Neural progenitor cell (in vitro differentiated cells): ENCODE measurements around the gene COL23A1. TPM values are rescaled to one million over a fixed set of nuclear protein-coding genes. Genes with fewer than 3 reads are reported as not detected.
"Not testable (repeated sequence)": the region's sequence is repeated elsewhere in the genome, so short reads cannot be mapped to it uniquely, and the experiment has no call there.

Experiments used
- DNase-seq: peaks from one replicate; pipeline ENCODE4 v3.0.0-alpha.2; 2016; ENCODE audit warnings: low spot score
- H2AFZ ChIP-seq: fragments of 200-600 bp; sonication (generic); replicated peaks from 2 replicates; pipeline ENCODE4 v1.6.1; 2016; ENCODE audit warnings: antibody characterized with exemption
- H3F3A ChIP-seq: fragments of 200-600 bp; sonication (generic); 2 replicates; pipeline ENCODE4 v1.6.1; 2016; ENCODE audit warnings: antibody characterized with exemption, low read depth
- H3K27ac ChIP-seq: fragments of 200-600 bp; sonication (generic); 2 replicates; pipeline ENCODE4 v1.5.1; 2016; ENCODE audit warnings: mild to moderate bottlenecking
- H3K27me3 ChIP-seq: fragments of 200-600 bp; sonication (generic); 2 replicates; pipeline ENCODE4 v1.6.1; 2016; ENCODE audit warnings: mild to moderate bottlenecking, moderate library complexity
- H3K36me3 ChIP-seq: fragments of 200-600 bp; sonication (generic); 2 replicates; pipeline ENCODE4 v1.5.1; 2016
- H3K4me1 ChIP-seq: fragments of 200-600 bp; sonication (generic); 2 replicates; pipeline ENCODE4 v1.6.1; 2016; ENCODE audit warnings: mixed run types
- H3K4me2 ChIP-seq: fragments of 200-600 bp; sonication (generic); 2 replicates; pipeline ENCODE4 v1.6.1; 2016
- H3K4me3 ChIP-seq: fragments of 200-600 bp; sonication (generic); 2 replicates; pipeline ENCODE4 v1.5.1; 2016
- H3K79me2 ChIP-seq: fragments of 200-600 bp; sonication (generic); 2 replicates; pipeline ENCODE4 v1.6.1; 2016; ENCODE audit warnings: low read depth
- H3K9ac ChIP-seq: fragments of 200-600 bp; sonication (generic); 2 replicates; pipeline ENCODE4 v1.6.1; 2016
- H3K9me3 ChIP-seq: fragments of 200-600 bp; sonication (generic); 2 replicates; pipeline ENCODE4 v1.5.1; 2016; ENCODE audit warnings: low read depth
- H4K20me1 ChIP-seq: fragments of 200-600 bp; sonication (generic); 2 replicates; pipeline ENCODE4 v1.6.1; 2016; ENCODE audit warnings: low read depth
- H3K27ac Mint-ChIP-seq: 3 replicates; pipeline ENCODE4 v1.8.0; 2021; ENCODE audit warnings: mixed read lengths
- H3K27me3 Mint-ChIP-seq: 2 replicates; pipeline ENCODE4 v1.8.0; 2022; ENCODE audit warnings: low read depth, mild to moderate bottlenecking, inconsistent platforms, moderate library complexity, mixed read lengths; ENCODE audit not compliant: insufficient read depth
- H3K36me3 Mint-ChIP-seq: 3 replicates; pipeline ENCODE4 v1.8.0; 2021; ENCODE audit warnings: mixed read lengths
- H3K4me1 Mint-ChIP-seq: 3 replicates; pipeline ENCODE4 v1.8.0; 2021; ENCODE audit warnings: mixed read lengths
- H3K4me3 Mint-ChIP-seq: 3 replicates; pipeline ENCODE4 v1.8.0; 2021; ENCODE audit warnings: mild to moderate bottlenecking, moderate library complexity, mixed read lengths
- H3K9me3 Mint-ChIP-seq: 3 replicates; pipeline ENCODE4 v1.8.0; 2020; ENCODE audit warnings: mixed read lengths
- CTCF ChIP-seq: fragments of 200-600 bp; sonication (generic); IDR thresholded peaks from 2 replicates; pipeline ENCODE4 v1.5.1; 2017; ENCODE audit warnings: antibody characterized with exemption, mild to moderate bottlenecking
- EZH2 ChIP-seq: fragments of 200-600 bp; sonication (generic); IDR thresholded peaks from 2 replicates; pipeline ENCODE4 v1.6.1; 2017; ENCODE audit warnings: antibody characterized with exemption, mild to moderate bottlenecking, moderate library complexity
- EZH2phosphoT487 ChIP-seq: fragments of 200-600 bp; sonication (generic); IDR thresholded peaks from 2 replicates; pipeline ENCODE4 v1.6.1; 2017; ENCODE audit warnings: antibody characterized with exemption
- total RNA-seq: library from RNA; depleted of rRNA; stranded (reverse); fragments of >200 nt; gene quantifications from 2 replicates; pipeline ENCODE4 v1.2.3, GENCODE V29; 2015; ENCODE audit warnings: low replicate concordance

The COL23A1 gene
- total RNA-seq, 1 donor from 2014 or later = not detected

- Mint-ChIP-seq H3K4me3 (no peak overlapping the region), H3K4me1 (peaks cover 11% of the 10 kb centered on the region), H3K9me3 (no peaks in the 10 kb centered on the region), H3K36me3 (no peaks in the 10 kb centered on the region), H3K27ac (no peak overlapping the region), H3K27me3 (peaks cover 5% of the 10 kb centered on the region)
- Histone ChIP-seq H3F3A (no peaks in the 10 kb centered on the region), H3K9ac (no peak overlapping the region), H3K4me3 (no peak overlapping the region), H4K20me1 (no peaks in the 10 kb centered on the region), H3K4me1 (peaks cover 10% of the 10 kb centered on the region), H3K36me3 (no peaks in the 10 kb centered on the region), H3K9me3 (no peaks in the 10 kb centered on the region), H3K4me2 (no peak overlapping the region), H3K27ac (no peak overlapping the region), H2AFZ (no peak overlapping the region), H3K27me3 (no peaks in the 10 kb centered on the region), H3K79me2 (no peaks in the 10 kb centered on the region)
- TF ChIP-seq EZH2phosphoT487 = no peak
- no peak for TF ChIP-seq EZH2
- no peak for TF ChIP-seq CTCF
- no peak for DNase-seq
Observed at GRCh38 chr5:178256746-178257145, 333.4 kb downstream of the COL23A1 start.

GRCh38 chr5:178253632-178254031 is 336.6 kb downstream of the COL23A1 start:
- peaks cover 15% of the 10 kb centered on the region for H3K4me1 Mint-ChIP-seq
- not testable (repeated sequence) for H3K9me3 Mint-ChIP-seq, H3K36me3 ChIP-seq, H3K9me3 ChIP-seq, H3K36me3 Mint-ChIP-seq, DNase-seq, H3K4me2 ChIP-seq, H3K27ac ChIP-seq, H3K27me3 Mint-ChIP-seq, H3F3A ChIP-seq, H3K4me1 ChIP-seq, H3K4me3 Mint-ChIP-seq, H3K4me3 ChIP-seq, H3K27ac Mint-ChIP-seq, H3K79me2 ChIP-seq, H4K20me1 ChIP-seq, H3K27me3 ChIP-seq, H3K9ac ChIP-seq, H2AFZ ChIP-seq

- DNase-seq = no peak
- Mint-ChIP-seq H3K27ac (no peak overlapping the region), H3K27me3 (no peaks in the 10 kb centered on the region), H3K9me3 (no peaks in the 10 kb centered on the region), H3K36me3 (no peaks in the 10 kb centered on the region), H3K4me1 (peaks cover 15% of the 10 kb centered on the region), H3K4me3 (no peak overlapping the region)
- TF ChIP-seq CTCF = no peak
- no peak for TF ChIP-seq EZH2phosphoT487
- no peak for TF ChIP-seq EZH2
- no peaks in the 10 kb centered on the region for H3K9me3 ChIP-seq
- no peaks in the 10 kb centered on the region for H3F3A ChIP-seq
- H3K4me3 ChIP-seq = no peak overlapping the region
- no peak overlapping the region for H3K4me2 ChIP-seq
- H3K79me2 ChIP-seq = no peaks in the 10 kb centered on the region
- no peaks in the 10 kb centered on the region for H4K20me1 ChIP-seq
- no peak overlapping the region for H3K27ac ChIP-seq
- H3K9ac ChIP-seq = no peak overlapping the region
- H3K27me3 ChIP-seq = no peaks in the 10 kb centered on the region
- H2AFZ ChIP-seq = no peak overlapping the region
- H3K4me1 ChIP-seq = peaks cover 10% of the 10 kb centered on the region
- no peaks in the 10 kb centered on the region for H3K36me3 ChIP-seq
Observed at GRCh38 chr5:178252258-178252657, 337.9 kb downstream of the COL23A1 start.

- no peak overlapping the region for H3K4me3 ChIP-seq
Observed at GRCh38 chr5:178250263-178250662, 339.9 kb downstream of the COL23A1 start.

More at GRCh38 chr5:178250263-178250662, 339.9 kb downstream of the COL23A1 start:
- H3K36me3 ChIP-seq = no peaks in the 10 kb centered on the region
- no peak overlapping the region for H2AFZ ChIP-seq
- no peak overlapping the region for H3K4me3 Mint-ChIP-seq
- H3K4me2 ChIP-seq = no peak overlapping the region
- TF ChIP-seq CTCF = no peak
- TF ChIP-seq EZH2 = no peak
- TF ChIP-seq EZH2phosphoT487 = no peak
- H3K36me3 Mint-ChIP-seq = no peaks in the 10 kb centered on the region
- H3K4me1 ChIP-seq = peaks cover 1% of the 10 kb centered on the region
- no peaks in the 10 kb centered on the region for H3F3A ChIP-seq
- no peak overlapping the region for H3K27ac ChIP-seq
- H3K9me3 ChIP-seq = no peaks in the 10 kb centered on the region
- no peaks in the 10 kb centered on the region for H3K79me2 ChIP-seq
- H3K9me3 Mint-ChIP-seq = no peaks in the 10 kb centered on the region
- H3K4me1 Mint-ChIP-seq = peaks cover 8% of the 10 kb centered on the region
- H3K27ac Mint-ChIP-seq = no peak overlapping the region
- no peaks in the 10 kb centered on the region for H3K27me3 ChIP-seq
- no peaks in the 10 kb centered on the region for H3K27me3 Mint-ChIP-seq
- no peak overlapping the region for H3K9ac ChIP-seq
- no peaks in the 10 kb centered on the region for H4K20me1 ChIP-seq
- DNase-seq = no peak
